WTC11 (cell line): Measurements from ENCODE around the gene SLC25A26. TPM values are rescaled to one million over a fixed set of nuclear protein-coding genes. Genes with fewer than 3 reads are reported as not detected.

ENCODE experiments used
- ATAC-seq: fragments of 200-7000 bp; cut with Tn5 transposase; 2 replicates; pipeline ENCODE4 v1.10.0; 2021; ENCODE audit warnings: mild to moderate bottlenecking, moderate library complexity
- CTCF ChIA-PET: fragments of 300-600 bp; sonication (Branson Sonifier 250); formaldehyde crosslinking; loops from one replicate; lab custom pipeline; 2021; ENCODE audit warnings: antibody characterized with exemption; lab: Charles Lee
- POLR2A ChIA-PET: fragments of 350-600 bp; sonication (Branson Sonifier 250); formaldehyde crosslinking; loops from one replicate; lab custom pipeline; 2021; ENCODE audit warnings: antibody characterized with exemption; lab: Charles Lee
- DNase-seq: peaks from one replicate; pipeline ENCODE4 v3.0.0; 2021; ENCODE audit warnings: low spot score
- H3K27ac Mint-ChIP-seq: 2 replicates; pipeline ENCODE4 v1.8.0; 2021; ENCODE audit warnings: mixed read lengths
- H3K27me3 Mint-ChIP-seq: 2 replicates; pipeline ENCODE4 v1.8.0; 2021; ENCODE audit warnings: low read depth, mild to moderate bottlenecking, moderate library complexity, mixed read lengths
- H3K36me3 Mint-ChIP-seq: 2 replicates; pipeline ENCODE4 v1.8.0; 2021; ENCODE audit warnings: mixed read lengths
- H3K4me1 Mint-ChIP-seq: 2 replicates; pipeline ENCODE4 v1.8.0; 2022; ENCODE audit warnings: mixed read lengths
- H3K4me3 Mint-ChIP-seq: 2 replicates; pipeline ENCODE4 v1.8.0; 2021; ENCODE audit warnings: mild to moderate bottlenecking, moderate library complexity, mixed read lengths
- H3K9me3 Mint-ChIP-seq: 2 replicates; pipeline ENCODE4 v1.8.0; 2021; ENCODE audit warnings: mixed read lengths
- E2F5 ChIP-seq: sonication (generic); formaldehyde crosslinking; IDR thresholded peaks from 2 replicates; pipeline ENCODE4 v1.8.1; 2022; ENCODE audit warnings: mild to moderate bottlenecking, moderate library complexity, missing genetic modification reagents
- FOXJ3 ChIP-seq: sonication (generic); formaldehyde crosslinking; IDR thresholded peaks from 2 replicates; pipeline ENCODE4 v1.9.0; 2021; ENCODE audit warnings: missing genetic modification reagents, mild to moderate bottlenecking, borderline replicate concordance
- GTF2I ChIP-seq: fragments of 250-450 bp; sonication (Bioruptor Pico); conservative IDR thresholded peaks from 2 replicates; pipeline ENCODE4 v1.4.0; 2021; ENCODE audit warnings: mild to moderate bottlenecking
- JAZF1 ChIP-seq: fragments of 250-450 bp; sonication (Bioruptor Pico); IDR thresholded peaks from 2 replicates; pipeline ENCODE4 v1.9.0; 2021; ENCODE audit warnings: moderate library complexity, mild to moderate bottlenecking, inconsistent platforms
- JUN ChIP-seq: sonication (generic); formaldehyde crosslinking; IDR thresholded peaks from 2 replicates; pipeline ENCODE4 v1.8.0; 2023; ENCODE audit warnings: mild to moderate bottlenecking, missing genetic modification reagents
- KAT7 ChIP-seq: sonication (generic); formaldehyde crosslinking; IDR thresholded peaks from 2 replicates; pipeline ENCODE4 v1.8.1; 2023; ENCODE audit warnings: missing genetic modification reagents, mild to moderate bottlenecking, borderline replicate concordance
- NFE2L1 ChIP-seq: sonication (generic); formaldehyde crosslinking; IDR thresholded peaks from 2 replicates; pipeline ENCODE4 v1.8.1; 2023; ENCODE audit warnings: missing genetic modification reagents
- NR1H2 ChIP-seq: sonication (generic); formaldehyde crosslinking; IDR thresholded peaks from 2 replicates; pipeline ENCODE4 v1.9.0; 2021; ENCODE audit warnings: mild to moderate bottlenecking, moderate library complexity, missing genetic modification reagents
- NR3C1 ChIP-seq: sonication (generic); formaldehyde crosslinking; conservative IDR thresholded peaks from 2 replicates; pipeline ENCODE4 v1.8.1; 2023; ENCODE audit warnings: low read depth, mild to moderate bottlenecking, missing genetic modification reagents
- OVOL2 ChIP-seq: fragments of 250-450 bp; sonication (Bioruptor Pico); IDR thresholded peaks from 2 replicates; pipeline ENCODE4 v1.9.0; 2021; ENCODE audit warnings: mild to moderate bottlenecking, borderline replicate concordance
- SMAD4 ChIP-seq: sonication (generic); formaldehyde crosslinking; IDR thresholded peaks from 2 replicates; pipeline ENCODE4 v1.8.0; 2022; ENCODE audit warnings: mild to moderate bottlenecking, missing genetic modification reagents
- SOX15 ChIP-seq: fragments of 250-450 bp; sonication (Bioruptor Pico); IDR thresholded peaks from 2 replicates; pipeline ENCODE4 v1.9.0; 2021; ENCODE audit warnings: mild to moderate bottlenecking
- ZBTB21 ChIP-seq: sonication (generic); formaldehyde crosslinking; IDR thresholded peaks from 2 replicates; pipeline ENCODE4 v1.8.1; 2023; ENCODE audit warnings: mild to moderate bottlenecking, missing genetic modification reagents, borderline replicate concordance
- ZNF263 ChIP-seq: sonication (generic); formaldehyde crosslinking; IDR thresholded peaks from 2 replicates; pipeline ENCODE4 v1.8.1; 2022; ENCODE audit warnings: low read depth, mild to moderate bottlenecking, moderate library complexity, missing genetic modification reagents
- ZNF317 ChIP-seq: sonication (generic); formaldehyde crosslinking; IDR thresholded peaks from 2 replicates; pipeline ENCODE4 v1.8.1; 2023; ENCODE audit warnings: low read depth, mild to moderate bottlenecking, moderate library complexity, missing genetic modification reagents, borderline replicate concordance
- ZNF396 ChIP-seq: fragments of 250-450 bp; sonication (Bioruptor Pico); IDR thresholded peaks from 2 replicates; pipeline ENCODE4 v1.8.0; 2021; ENCODE audit warnings: mild to moderate bottlenecking, moderate library complexity, borderline replicate concordance
- ZNF512 ChIP-seq: sonication (generic); formaldehyde crosslinking; IDR thresholded peaks from 2 replicates; pipeline ENCODE4 v1.8.1; 2022; ENCODE audit warnings: missing genetic modification reagents, borderline replicate concordance
- total RNA-seq: library from RNA; stranded (reverse); gene quantifications from 3 replicates; pipeline ENCODE4 v1.2.3, GENCODE V29; 2021
- TF ChIP-seq, protein P1 (sequence below): sonication (generic); formaldehyde crosslinking; IDR thresholded peaks from 2 replicates; pipeline ENCODE4 v1.8.0; 2023; ENCODE audit warnings: missing genetic modification reagents, mild to moderate bottlenecking, borderline replicate concordance
- TF ChIP-seq, protein P2 (sequence below): sonication (generic); formaldehyde crosslinking; IDR thresholded peaks from 2 replicates; pipeline ENCODE4 v1.8.1; 2022; ENCODE audit warnings: low read depth, mild to moderate bottlenecking, moderate library complexity, missing genetic modification reagents, borderline replicate concordance
- TF ChIP-seq, protein P3 (sequence below): sonication (generic); formaldehyde crosslinking; IDR thresholded peaks from 2 replicates; pipeline ENCODE4 v1.8.0; 2022; ENCODE audit warnings: mild to moderate bottlenecking, missing genetic modification reagents

Gene SLC25A26
- total RNA-seq, 1 experiment from 2014 or later: 29.1 TPM

GRCh38 chr3:66211779-66212178, 9.0 kb upstream of the SLC25A26 start (continued):
- TF ChIP-seq E2F5: no peak
- TF ChIP-seq, all 79 proteins: peak for 0

DNA sequence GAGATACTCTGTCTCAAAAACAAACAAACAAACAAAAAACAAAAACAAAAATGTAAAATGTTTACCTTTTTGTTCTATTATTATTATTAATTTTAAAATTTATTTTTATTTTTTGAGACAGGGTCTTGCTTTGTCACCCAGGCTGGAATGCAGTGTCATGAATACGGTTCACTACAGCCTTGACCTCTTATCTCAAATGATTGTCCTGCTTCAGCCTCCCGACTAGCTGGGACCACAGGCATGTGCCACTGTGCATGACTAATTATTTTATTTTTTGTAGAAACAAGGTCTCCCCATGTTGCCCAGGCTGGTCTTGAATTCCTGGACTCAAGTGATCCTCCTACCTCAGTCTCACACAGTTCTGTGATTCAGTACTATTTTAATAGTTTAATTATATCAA, 5.7 kb upstream of the SLC25A26 start:
- no peak overlapping the region for H3K4me3 Mint-ChIP-seq
- ATAC-seq (no peak), DNase-seq (no peak)
- ChIA-PET CTCF (interaction anchor here (1.4 kb wide), 1 partner anchor 21 kb away, joined by 6 read pairs; no protein-coding TSS in a partner anchor), POLR2A (no interaction called here)
- H3K27ac Mint-ChIP-seq: no peak overlapping the region
- H3K4me1 Mint-ChIP-seq: no peaks in the 10 kb centered on the region
- no peaks in the 10 kb centered on the region for H3K36me3 Mint-ChIP-seq
- TF ChIP-seq JUN (CRISPR knock-in tag) (no peak), OVOL2 (CRISPR knock-in tag) (no peak)
- H3K27me3 Mint-ChIP-seq: peaks cover 2% of the 10 kb centered on the region; the same call in 1 of the 2 replicates
- peaks cover 8% of the 10 kb centered on the region for H3K9me3 Mint-ChIP-seq

DNA sequence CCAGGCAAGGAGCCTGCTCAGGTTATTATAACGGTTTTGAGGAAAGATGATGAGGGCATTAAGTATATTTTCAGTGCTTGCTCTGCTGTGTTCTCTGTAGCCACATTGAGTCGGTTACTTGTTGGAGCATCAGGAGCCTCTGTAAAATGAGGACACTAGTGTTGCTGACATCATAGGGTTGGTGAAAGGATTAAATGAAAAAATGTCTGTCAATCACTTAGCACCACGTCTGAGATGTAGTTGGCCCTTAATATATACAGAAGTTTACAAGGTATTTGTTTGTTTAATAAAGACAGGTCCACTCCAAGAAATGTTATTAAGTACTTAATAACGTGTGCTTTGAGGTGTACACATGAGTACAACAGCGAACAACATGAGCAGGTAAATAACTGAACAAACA, 735 bp upstream of the SLC25A26 start:
- CTCF ChIA-PET: interaction anchor here (0.9 kb wide), 1 partner anchor 146 kb away, joined by 3 read pairs; no protein-coding TSS in a partner anchor
- no peak overlapping the region for H3K27ac Mint-ChIP-seq
- H3K4me3 Mint-ChIP-seq: peak overlapping the region; percentile 98
- H3K4me1 Mint-ChIP-seq: peaks cover 8% of the 10 kb centered on the region
- DNase-seq: no peak
- H3K36me3 Mint-ChIP-seq: no peaks in the 10 kb centered on the region
- no peaks in the 10 kb centered on the region for H3K9me3 Mint-ChIP-seq
- H3K27me3 Mint-ChIP-seq: peaks cover 2% of the 10 kb centered on the region; the same call in 1 of the 2 replicates
- ATAC-seq: no peak
- POLR2A ChIA-PET: no interaction called here
- TF ChIP-seq NFE2L1 (CRISPR knock-in tag) (no peak), KAT7 (CRISPR knock-in tag) (no peak), FOXJ3 (CRISPR knock-in tag) (no peak), JAZF1 (CRISPR knock-in tag) (no peak), SOX15 (CRISPR knock-in tag) (no peak), ZNF317 (no peak), ZBTB21 (CRISPR knock-in tag) (no peak), GTF2I (CRISPR knock-in tag) (no peak), NR3C1 (CRISPR knock-in tag) (no peak), ZNF263 (CRISPR knock-in tag) (no peak), NR1H2 (CRISPR knock-in tag) (no peak), ZNF512 (CRISPR knock-in tag) (no peak), ZNF396 (no peak), SMAD4 (CRISPR knock-in tag) (no peak)
- TF ChIP-seq, protein P1, sequence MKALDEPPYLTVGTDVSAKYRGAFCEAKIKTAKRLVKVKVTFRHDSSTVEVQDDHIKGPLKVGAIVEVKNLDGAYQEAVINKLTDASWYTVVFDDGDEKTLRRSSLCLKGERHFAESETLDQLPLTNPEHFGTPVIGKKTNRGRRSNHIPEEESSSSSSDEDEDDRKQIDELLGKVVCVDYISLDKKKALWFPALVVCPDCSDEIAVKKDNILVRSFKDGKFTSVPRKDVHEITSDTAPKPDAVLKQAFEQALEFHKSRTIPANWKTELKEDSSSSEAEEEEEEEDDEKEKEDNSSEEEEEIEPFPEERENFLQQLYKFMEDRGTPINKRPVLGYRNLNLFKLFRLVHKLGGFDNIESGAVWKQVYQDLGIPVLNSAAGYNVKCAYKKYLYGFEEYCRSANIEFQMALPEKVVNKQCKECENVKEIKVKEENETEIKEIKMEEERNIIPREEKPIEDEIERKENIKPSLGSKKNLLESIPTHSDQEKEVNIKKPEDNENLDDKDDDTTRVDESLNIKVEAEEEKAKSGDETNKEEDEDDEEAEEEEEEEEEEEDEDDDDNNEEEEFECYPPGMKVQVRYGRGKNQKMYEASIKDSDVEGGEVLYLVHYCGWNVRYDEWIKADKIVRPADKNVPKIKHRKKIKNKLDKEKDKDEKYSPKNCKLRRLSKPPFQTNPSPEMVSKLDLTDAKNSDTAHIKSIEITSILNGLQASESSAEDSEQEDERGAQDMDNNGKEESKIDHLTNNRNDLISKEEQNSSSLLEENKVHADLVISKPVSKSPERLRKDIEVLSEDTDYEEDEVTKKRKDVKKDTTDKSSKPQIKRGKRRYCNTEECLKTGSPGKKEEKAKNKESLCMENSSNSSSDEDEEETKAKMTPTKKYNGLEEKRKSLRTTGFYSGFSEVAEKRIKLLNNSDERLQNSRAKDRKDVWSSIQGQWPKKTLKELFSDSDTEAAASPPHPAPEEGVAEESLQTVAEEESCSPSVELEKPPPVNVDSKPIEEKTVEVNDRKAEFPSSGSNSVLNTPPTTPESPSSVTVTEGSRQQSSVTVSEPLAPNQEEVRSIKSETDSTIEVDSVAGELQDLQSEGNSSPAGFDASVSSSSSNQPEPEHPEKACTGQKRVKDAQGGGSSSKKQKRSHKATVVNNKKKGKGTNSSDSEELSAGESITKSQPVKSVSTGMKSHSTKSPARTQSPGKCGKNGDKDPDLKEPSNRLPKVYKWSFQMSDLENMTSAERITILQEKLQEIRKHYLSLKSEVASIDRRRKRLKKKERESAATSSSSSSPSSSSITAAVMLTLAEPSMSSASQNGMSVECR: no peak
- TF ChIP-seq, protein P2, sequence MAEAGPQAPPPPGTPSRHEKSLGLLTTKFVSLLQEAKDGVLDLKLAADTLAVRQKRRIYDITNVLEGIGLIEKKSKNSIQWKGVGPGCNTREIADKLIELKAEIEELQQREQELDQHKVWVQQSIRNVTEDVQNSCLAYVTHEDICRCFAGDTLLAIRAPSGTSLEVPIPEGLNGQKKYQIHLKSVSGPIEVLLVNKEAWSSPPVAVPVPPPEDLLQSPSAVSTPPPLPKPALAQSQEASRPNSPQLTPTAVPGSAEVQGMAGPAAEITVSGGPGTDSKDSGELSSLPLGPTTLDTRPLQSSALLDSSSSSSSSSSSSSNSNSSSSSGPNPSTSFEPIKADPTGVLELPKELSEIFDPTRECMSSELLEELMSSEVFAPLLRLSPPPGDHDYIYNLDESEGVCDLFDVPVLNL (CRISPR knock-in tag): no peak
- TF ChIP-seq, protein P3, sequence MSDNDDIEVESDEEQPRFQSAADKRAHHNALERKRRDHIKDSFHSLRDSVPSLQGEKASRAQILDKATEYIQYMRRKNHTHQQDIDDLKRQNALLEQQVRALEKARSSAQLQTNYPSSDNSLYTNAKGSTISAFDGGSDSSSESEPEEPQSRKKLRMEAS: no peak
